Stimulated activated naive CD4-positive, alpha-beta T cell (primary cell): ENCODE measurements around the gene SHLD2.
"Not testable (repeated sequence)": the region's sequence is repeated elsewhere in the genome, so short reads cannot be mapped to it uniquely, and the experiment has no call there.

Source experiments
- DNase-seq, 6 experiments: peaks; one replicate each; lab custom pipeline; 2025; lab: John Stamatoyannopoulos, UW

SHLD2 gene

DNA sequence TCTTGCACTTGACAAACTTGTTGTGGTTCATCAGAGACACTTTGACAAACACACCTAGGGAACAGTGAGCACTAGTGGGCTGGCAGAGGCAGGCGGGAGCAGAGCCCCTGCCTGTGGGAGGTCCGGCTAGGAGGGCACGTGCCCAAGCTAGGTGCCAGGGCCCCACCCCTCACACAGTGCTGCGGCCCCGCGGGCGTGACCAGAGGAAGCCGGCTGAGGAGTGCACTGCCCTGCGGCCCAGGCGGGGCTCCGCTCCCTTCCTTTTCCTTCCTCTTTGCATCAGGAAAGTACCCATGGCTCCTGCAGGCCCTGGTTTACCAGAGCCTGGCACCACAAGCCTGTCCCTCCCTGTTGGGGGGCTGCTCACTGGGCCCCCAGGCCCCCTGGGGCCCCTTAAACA is 121.1 kb downstream of the SHLD2 start:
- not testable (repeated sequence) for DNase-seq

DNA sequence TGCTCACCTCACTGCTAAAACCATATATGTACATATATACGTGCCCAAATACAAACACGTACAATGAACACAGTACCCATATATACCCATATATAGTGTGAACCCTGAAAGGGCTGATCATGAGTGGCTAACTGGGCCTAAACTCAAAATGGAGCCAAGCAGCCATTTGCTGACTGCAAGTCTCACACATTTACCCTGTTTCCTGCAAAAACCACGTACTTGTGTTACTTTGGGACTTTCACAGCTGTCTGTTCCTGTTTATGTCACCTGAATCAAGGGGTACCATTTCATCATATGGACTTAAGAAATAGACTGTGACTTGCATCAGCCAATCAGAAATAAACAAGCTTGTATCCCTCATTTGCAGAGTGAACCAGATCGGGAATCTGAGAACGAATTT is 124.4 kb downstream of the SHLD2 start:
- DNase-seq: not testable (repeated sequence)

DNA sequence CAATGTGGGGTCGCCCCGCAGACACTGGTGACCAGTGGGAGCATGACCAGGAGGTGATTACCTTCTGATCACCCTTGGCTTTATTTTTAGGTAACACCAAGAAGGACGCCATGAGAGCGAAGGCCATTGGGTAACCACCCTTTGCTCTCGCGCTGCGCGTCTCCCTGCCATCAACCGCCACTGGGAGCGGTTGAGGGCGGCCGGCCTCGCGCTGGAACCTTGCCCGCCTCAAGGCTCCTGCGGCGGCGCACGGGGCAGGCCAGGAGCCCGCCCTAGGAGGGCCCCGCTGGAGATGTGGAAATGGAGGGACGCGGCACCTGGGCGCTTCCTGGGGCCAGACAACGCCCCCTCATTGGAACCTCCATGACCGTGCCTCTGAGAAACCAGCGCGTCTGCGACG is 127.8 kb downstream of the SHLD2 start:
- not testable (repeated sequence) for DNase-seq

DNA sequence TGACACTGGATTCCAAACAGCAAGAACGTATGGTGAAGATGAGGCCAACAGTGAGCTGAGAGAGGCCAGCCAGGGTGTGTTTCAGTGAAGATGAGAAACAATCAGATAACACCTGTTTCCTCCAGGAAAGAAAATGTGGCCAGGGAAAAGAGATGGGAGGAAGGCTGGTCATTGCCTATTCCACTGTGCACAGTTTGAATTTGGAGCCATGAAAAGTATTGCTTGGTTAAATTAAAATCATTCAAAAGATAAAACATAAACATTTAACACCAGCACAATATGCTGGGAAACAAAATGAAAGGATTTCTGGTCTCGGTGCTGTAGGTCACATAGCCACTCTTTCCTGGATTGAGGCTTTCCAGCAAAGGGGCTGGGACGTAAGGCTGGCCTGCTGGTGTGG is 130.1 kb downstream of the SHLD2 start, which contains the start of gene NUTM2A:
TSS of gene NUTM2A (plus strand) at position 301 of the 400 bp plus-strand sequence. CDS start 383 bp downstream, outside the sequence.
- DNase-seq: not testable (repeated sequence)

DNA sequence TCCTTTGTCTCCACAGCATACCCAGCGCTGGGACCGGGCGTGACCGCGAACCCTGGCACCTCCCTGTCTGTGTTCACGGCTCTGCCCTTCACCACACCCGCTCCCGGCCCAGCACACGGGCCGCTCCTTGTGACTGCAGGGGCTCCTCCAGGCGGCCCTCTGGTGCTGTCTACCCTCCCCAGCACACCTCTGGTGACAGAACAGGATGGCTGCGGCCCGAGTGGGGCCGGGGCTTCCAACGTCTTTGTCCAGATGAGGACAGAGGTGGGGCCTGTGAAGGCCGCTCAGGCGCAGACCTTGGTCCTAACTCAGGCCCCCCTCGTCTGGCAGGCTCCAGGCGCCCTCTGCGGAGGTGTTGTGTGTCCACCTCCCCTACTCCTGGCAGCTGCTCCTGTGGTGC is 133.2 kb downstream of the SHLD2 start:
- DNase-seq: not testable (repeated sequence)

DNA sequence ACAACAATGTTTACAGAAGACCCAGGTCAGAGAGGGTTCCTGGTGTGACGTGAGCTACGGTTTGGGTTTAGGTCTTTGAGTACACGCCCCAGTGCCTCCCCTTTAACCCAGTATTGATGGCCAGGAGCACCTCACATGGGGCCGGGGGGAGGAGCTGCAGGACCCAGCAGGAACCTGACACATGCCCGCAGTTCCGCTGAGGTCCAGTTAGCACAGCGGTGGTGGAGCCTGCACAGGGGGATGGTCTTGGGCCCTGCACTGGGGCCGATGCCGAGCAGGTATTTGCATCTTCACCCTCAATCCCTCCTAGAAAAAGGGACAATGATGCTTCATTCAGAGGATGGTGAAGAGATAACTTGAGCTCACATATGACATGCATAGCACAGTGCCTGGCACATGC is 134.2 kb downstream of the SHLD2 start:
- DNase-seq: not testable (repeated sequence)

DNA sequence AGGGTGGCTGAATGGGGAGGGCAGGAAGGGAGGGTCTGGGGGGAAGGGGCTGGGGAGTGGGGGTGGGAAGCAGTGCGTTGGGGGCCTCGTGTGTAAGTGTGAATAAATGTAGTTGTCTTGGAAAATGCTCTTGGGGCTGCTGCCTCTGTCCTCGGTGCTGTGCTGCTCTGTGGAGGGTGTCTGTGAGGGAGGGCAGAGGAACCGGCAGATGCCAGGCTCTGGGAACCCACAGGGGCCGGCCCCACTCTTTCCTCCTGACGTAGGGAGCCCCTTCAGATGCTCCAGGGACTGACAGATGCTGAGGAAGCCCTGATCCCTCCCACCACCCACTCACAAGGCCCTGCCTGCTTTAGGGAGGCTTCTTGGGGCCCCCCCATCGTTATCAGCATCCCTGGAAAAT is 139.8 kb downstream of the SHLD2 start:
- not testable (repeated sequence) for DNase-seq

DNA sequence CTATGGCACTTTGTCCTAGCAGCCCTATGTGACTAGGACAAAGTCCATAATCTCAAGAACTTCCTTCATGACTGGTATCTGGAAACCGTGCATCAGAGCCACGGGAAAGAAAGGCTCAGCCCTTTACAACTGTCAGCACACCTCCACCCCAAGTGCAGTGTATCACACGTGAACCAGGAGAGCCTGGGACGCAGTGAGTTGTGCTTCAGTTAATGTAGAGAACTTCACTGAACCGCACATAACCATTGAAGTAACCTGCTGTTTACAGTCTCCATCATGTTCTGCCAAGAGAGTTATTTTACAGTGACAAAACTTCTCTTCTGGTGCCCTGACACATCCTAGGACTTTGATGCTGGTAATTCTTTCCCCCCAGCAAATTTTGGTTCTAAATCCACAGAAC is 142.2 kb downstream of the SHLD2 start:
- DNase-seq: not testable (repeated sequence)

DNA sequence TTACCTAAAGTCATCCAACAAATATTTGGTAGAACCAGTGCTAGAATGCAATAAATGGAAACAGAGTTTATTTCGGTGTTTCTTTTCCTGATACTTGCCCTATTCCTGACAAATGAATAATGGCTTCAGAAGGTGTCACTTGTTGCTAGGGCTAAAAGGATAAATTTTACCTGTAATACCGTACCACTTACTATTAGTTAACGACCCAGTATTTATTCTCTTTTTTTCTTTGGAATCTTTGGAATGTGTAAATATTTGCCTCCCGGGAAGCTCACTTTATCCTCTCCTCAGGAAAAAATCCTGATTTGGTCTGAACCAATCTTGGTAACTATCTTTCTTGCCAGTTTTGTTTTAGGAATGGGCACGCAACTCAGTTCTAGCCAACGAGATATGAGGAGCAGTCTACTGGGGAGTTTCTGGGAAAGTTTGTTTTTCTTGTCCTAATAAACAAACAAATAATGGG is 144.4 kb downstream of the SHLD2 start:
- DNase-seq: not testable (repeated sequence)
